ENCODE data around the gene SSR4.
"Not testable (repeated sequence)": the region's sequence is repeated elsewhere in the genome, so short reads cannot be mapped to it uniquely, and the experiment has no call there.

SSR4 gene

DNA sequence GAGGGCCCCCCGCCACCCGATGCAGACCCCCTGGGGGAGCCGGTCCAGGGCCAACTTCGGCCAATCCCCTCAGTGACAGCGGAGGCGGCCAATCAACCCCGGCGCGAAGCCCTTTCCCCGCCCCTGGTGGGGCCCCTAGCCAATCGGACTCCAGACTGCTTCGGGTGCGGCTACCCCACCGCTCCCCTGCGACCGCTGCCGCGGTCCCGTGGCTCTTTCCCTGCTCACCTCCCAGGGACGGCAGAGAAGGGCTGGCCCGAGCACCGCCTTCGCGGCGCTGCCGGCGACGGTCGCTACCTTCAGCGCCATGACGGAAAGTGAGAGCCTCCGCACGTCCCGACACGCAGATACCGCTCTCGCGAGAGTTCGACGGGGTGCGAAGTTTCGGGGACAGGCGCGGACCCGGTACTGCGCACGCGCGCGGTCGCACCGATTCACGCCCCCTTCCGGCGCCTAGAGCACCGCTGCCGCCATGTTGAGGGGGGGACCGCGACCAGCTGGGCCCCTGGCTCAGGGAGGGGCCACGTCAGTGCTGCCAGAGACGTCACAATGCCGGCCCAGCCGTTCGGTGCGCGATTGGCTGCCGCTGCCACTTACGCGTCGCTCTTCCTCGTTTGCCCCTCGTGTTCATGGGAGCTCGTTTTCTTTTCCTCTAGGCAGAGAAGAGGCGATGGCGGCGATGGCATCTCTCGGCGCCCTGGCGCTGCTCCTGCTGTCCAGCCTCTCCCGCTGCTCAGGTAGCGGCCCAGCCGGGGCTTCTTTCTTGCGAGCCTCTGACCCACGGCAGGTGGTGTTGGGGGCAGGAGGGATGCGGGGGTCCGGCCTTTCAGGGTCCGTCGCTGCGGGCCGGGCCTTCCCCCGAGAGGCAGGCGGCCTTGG, at the start of gene SSR4, which contains the start of gene IDH3G:
TSS of gene SSR4 (plus strand) at position 651 of the 879 bp plus-strand sequence. CDS start at position 671, 20 bp downstream.
TSS of gene IDH3G (minus strand) at position 358 of the 879 bp plus-strand sequence. CDS start at position 309, 49 bp downstream.
- no peaks in the 10 kb centered on the region for H3K9me3 ChIP-seq (ENCODE audit: control insufficient read depth, insufficient read depth, low read length)
- H3K36me3 ChIP-seq (ENCODE audit: insufficient read depth, low read length): peaks cover 5% of the 10 kb centered on the region
- no peaks in the 10 kb centered on the region for H3K4me1 ChIP-seq (ENCODE audit: insufficient read depth, low read length)
- peak within 1 kb of the TSS; percentile 89 for H3K9ac ChIP-seq (ENCODE audit: low read depth, low read length)

- not testable (repeated sequence) for H3K9me3 ChIP-seq (ENCODE audit: control insufficient read depth, insufficient read depth, low read length); H3K4me1 ChIP-seq (ENCODE audit: insufficient read depth, low read length); H3K36me3 ChIP-seq (ENCODE audit: insufficient read depth, low read length); H3K9ac ChIP-seq (ENCODE audit: low read depth, low read length)
These were observed 49.4 kb upstream of the SSR4 start for GRCh38 chrX:153745067-153745433.

- no peaks in the 10 kb centered on the region for H3K9me3 ChIP-seq (ENCODE audit: control insufficient read depth, insufficient read depth, low read length)
- H3K4me1 ChIP-seq (ENCODE audit: insufficient read depth, low read length): peaks cover 4% of the 10 kb centered on the region; the same call in 1 of the 2 replicates
- H3K36me3 ChIP-seq (ENCODE audit: insufficient read depth, low read length): no peaks in the 10 kb centered on the region
- no peak overlapping the region for H3K9ac ChIP-seq (ENCODE audit: low read depth, low read length)
These were observed 48.1 kb upstream of the SSR4 start for GRCh38 chrX:153746359-153746758.

DNA sequence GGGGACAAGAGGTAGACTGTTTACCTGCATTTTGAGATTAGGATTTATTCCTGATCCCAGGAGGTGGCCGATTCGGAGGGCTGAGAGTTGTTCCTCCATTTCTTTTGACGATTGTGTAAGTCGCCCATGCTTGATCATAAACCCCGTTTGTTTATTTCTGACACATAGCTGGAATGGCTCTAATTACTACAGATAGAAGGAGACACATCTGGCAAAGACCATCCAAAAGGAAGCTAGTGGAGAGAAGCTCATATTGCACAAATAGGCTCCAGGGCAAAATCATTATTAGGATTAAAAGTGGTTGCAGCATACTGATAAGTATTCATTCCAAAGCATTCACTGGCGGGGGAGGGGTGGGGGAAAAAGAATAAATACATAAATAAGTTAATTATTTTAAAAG, 47.5 kb upstream of the SSR4 start:
- H3K9me3 ChIP-seq (ENCODE audit: control insufficient read depth, insufficient read depth, low read length); H3K9ac ChIP-seq (ENCODE audit: low read depth, low read length); H3K36me3 ChIP-seq (ENCODE audit: insufficient read depth, low read length); H3K4me1 ChIP-seq (ENCODE audit: insufficient read depth, low read length): not testable (repeated sequence)

DNA sequence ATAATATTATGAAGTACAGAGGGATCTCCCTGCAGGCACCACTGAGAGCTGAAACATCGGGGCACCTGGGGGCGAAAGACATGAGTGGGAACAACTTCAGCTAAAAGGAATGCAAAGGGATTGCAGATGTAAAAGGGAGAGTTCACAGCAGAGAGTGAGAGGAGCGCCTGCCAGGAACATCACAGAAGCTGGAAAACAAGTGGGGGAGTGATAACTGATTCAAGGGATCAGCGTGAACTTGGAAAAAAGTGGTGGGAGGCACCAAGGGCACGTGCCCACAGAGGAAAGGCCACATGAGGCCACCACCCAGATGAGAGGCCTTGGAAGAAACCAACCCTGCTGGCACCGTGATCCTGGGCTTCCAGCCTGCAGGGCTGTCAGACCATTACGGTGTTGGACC, 45.5 kb upstream of the SSR4 start:
- H3K4me1 ChIP-seq (ENCODE audit: insufficient read depth, low read length); H3K9ac ChIP-seq (ENCODE audit: low read depth, low read length); H3K36me3 ChIP-seq (ENCODE audit: insufficient read depth, low read length); H3K9me3 ChIP-seq (ENCODE audit: control insufficient read depth, insufficient read depth, low read length): not testable (repeated sequence)

DNA sequence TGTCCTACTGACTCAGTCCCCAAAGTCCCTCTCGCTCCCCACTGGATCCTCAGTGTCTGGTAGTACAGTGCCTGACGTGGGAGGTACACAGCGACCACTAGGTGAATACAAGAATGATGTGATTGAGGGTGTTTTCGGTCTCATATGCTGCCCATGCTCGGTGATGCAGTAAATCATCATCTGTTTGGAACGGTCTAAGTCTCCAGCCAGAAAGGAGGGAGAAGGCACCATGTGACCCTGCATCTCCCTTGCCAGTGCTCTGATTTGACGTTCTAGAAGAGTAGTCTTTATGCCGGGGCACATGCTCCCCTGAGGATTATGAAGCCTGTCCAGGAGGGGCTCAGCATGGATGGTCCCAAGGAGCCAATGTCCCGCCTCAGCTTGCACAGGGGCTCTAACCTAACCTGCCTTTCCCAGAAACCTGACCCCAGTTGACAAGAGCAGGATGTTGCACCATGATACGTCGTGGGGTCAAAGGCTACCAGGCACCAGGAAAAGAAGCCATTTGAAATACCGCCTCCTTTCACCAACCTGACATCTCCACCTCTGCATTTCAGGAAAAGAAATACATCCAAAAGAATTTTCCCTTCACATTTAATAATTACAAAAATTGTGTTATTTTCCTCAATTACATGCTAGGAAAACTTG, 44.2 kb upstream of the SSR4 start:
- H3K36me3 ChIP-seq (ENCODE audit: insufficient read depth, low read length): no peaks in the 10 kb centered on the region
- H3K9me3 ChIP-seq (ENCODE audit: control insufficient read depth, insufficient read depth, low read length): no peaks in the 10 kb centered on the region
- no peaks in the 10 kb centered on the region for H3K4me1 ChIP-seq (ENCODE audit: insufficient read depth, low read length)
- no peak overlapping the region for H3K9ac ChIP-seq (ENCODE audit: low read depth, low read length)

DNA sequence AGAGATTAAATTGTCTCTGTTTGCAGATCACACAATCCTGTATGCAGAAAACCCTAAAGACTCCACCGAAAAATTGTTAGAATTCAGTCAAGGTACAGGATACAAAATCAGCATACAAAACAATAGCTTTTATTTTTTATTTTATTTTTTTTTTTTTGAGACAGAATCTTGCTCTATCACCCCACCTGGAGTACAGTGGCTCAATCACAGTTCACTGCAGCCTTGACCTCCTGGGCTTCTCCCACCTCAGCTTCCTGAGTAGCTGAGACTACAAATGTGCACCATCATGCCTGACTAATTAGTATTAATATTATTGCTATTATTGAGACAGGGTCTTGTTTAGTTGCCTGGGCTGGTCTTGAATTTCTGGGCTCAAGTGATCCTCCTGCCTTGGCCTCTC, 39.3 kb upstream of the SSR4 start:
- H3K9ac ChIP-seq (ENCODE audit: low read depth, low read length): no peak overlapping the region
- no peaks in the 10 kb centered on the region; the same call in 1 of the 2 replicates for H3K9me3 ChIP-seq (ENCODE audit: control insufficient read depth, insufficient read depth, low read length)
- no peaks in the 10 kb centered on the region for H3K4me1 ChIP-seq (ENCODE audit: insufficient read depth, low read length)
- H3K36me3 ChIP-seq (ENCODE audit: insufficient read depth, low read length): no peaks in the 10 kb centered on the region

DNA sequence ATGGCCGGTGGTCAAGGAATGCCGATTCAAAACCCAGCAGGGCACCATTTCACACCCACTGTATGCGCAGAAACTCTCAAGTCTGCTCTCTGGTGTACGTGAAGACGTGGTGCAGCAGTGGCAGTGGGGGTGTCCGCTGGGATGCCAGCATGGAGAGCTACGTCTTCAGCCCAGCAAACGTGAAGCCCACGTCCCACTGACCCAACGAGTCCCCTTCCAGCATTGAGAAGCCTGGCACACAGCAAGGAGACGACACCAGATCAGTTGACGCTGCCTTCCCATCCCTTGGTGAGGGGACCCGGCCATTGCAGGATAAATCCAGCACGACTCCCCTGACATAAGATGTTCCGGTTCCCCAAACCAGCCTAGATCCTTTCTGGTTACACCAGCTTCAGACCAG, 32.6 kb upstream of the SSR4 start:
- no peak overlapping the region for H3K9ac ChIP-seq (ENCODE audit: low read depth, low read length)
- peaks cover 5% of the 10 kb centered on the region; the same call in 1 of the 2 replicates for H3K4me1 ChIP-seq (ENCODE audit: insufficient read depth, low read length)
- H3K36me3 ChIP-seq (ENCODE audit: insufficient read depth, low read length): no peaks in the 10 kb centered on the region
- H3K9me3 ChIP-seq (ENCODE audit: control insufficient read depth, insufficient read depth, low read length): no peaks in the 10 kb centered on the region

DNA sequence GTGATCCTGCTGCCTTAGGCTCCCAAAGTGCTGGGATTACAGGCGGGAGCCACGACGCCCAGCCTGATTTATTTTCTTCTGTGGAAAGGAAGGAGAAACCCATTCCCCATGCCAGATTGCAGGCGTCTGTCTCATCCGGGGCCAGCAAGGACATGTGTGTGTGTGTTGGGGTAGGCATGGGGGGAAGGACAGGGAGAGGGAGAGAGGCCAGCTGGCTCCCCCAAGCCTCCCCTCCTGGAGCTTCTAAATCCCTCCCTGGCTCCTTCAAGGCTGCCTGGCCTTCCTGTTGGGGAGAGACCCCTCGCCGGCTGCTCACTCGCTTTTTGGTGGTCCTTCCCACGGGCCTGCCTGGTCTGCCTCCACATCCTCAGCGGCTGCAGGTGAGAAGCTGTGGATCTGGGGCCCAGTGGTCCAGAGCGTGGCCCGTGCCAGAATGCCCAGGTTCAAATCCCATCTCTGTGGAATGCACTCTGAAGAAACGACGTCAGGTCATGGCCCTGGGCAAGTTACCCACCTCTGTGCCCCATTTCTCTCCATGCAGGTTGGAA, 31.8 kb upstream of the SSR4 start:
- Histone ChIP-seq H3K9ac (ENCODE audit: low read depth, low read length) (no peak overlapping the region), H3K9me3 (ENCODE audit: control insufficient read depth, insufficient read depth, low read length) (no peaks in the 10 kb centered on the region), H3K4me1 (ENCODE audit: insufficient read depth, low read length) (peaks cover 5% of the 10 kb centered on the region; the same call in 1 of the 2 replicates), H3K36me3 (ENCODE audit: insufficient read depth, low read length) (no peaks in the 10 kb centered on the region)

DNA sequence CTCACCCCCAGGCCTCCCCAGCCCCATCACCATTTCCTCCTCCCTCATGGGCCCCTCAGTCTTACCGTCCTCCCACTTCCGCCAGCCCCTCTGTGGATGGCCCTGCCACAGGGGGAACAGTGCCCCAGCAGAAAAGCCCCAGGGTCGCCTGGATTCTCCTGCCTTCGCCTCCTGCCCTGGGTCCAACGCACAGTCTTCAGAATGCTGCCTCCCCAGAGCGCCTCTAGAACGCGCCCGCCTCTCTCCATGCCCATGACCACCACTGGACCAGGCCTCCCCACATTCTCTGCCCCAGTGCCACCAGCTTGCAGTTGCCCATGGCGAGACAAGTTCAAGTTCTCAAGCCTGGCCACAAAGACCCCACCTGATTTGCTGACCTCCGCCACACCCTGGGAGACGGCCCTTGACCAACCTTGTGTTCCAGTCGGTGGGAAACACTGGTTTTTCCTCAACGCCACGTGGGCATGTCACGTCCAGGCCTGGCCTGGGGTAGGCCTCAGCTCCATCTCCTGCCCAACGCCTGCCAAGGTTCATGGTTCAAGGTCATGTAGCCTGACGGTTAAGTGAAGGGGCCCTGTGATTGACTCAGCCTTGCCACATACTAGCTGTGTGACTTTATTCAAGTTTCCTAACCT, 31.1 kb upstream of the SSR4 start:
- H3K9me3 ChIP-seq (ENCODE audit: control insufficient read depth, insufficient read depth, low read length): no peaks in the 10 kb centered on the region
- no peaks in the 10 kb centered on the region for H3K36me3 ChIP-seq (ENCODE audit: insufficient read depth, low read length)
- H3K4me1 ChIP-seq (ENCODE audit: insufficient read depth, low read length): peaks cover 5% of the 10 kb centered on the region; the same call in 1 of the 2 replicates
- no peak overlapping the region for H3K9ac ChIP-seq (ENCODE audit: low read depth, low read length)

- Histone ChIP-seq H3K36me3 (ENCODE audit: insufficient read depth, low read length) (no peaks in the 10 kb centered on the region), H3K9me3 (ENCODE audit: control insufficient read depth, insufficient read depth, low read length) (no peaks in the 10 kb centered on the region), H3K9ac (ENCODE audit: low read depth, low read length) (no peak within 1 kb of the TSS), H3K4me1 (ENCODE audit: insufficient read depth, low read length) (peaks cover 5% of the 10 kb centered on the region; the same call in 1 of the 2 replicates)
These were observed 30.3 kb upstream of the SSR4 start, which contains the start of gene PLXNB3 for GRCh38 chrX:153763989-153764755. Gene PLXNB3 (plus strand): TSS chrX:153764249. CDS start chrX:153765536, 1,287 bp downstream.

DNA sequence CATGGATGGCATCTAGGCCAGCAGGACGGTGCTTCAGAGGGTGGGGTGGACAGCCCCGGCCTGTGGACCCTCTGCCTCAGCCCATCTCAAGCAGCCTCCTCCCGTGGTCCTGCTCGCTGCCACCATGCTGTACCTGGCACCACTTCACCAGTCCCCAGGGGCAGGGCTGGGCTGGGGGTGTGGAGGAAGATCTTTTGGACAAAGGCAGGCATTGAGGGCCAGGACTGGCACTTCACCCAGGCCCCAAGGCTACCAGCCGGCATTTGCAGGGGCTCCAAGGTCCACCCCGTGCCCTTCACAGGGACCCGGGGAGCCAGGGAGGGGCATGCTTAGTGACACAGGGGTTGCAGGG, 29.7 kb upstream of the SSR4 start:
- Histone ChIP-seq H3K4me1 (ENCODE audit: insufficient read depth, low read length) (peaks cover 5% of the 10 kb centered on the region; the same call in 1 of the 2 replicates), H3K9me3 (ENCODE audit: control insufficient read depth, insufficient read depth, low read length) (no peaks in the 10 kb centered on the region), H3K9ac (ENCODE audit: low read depth, low read length) (no peak overlapping the region), H3K36me3 (ENCODE audit: insufficient read depth, low read length) (no peaks in the 10 kb centered on the region)

DNA sequence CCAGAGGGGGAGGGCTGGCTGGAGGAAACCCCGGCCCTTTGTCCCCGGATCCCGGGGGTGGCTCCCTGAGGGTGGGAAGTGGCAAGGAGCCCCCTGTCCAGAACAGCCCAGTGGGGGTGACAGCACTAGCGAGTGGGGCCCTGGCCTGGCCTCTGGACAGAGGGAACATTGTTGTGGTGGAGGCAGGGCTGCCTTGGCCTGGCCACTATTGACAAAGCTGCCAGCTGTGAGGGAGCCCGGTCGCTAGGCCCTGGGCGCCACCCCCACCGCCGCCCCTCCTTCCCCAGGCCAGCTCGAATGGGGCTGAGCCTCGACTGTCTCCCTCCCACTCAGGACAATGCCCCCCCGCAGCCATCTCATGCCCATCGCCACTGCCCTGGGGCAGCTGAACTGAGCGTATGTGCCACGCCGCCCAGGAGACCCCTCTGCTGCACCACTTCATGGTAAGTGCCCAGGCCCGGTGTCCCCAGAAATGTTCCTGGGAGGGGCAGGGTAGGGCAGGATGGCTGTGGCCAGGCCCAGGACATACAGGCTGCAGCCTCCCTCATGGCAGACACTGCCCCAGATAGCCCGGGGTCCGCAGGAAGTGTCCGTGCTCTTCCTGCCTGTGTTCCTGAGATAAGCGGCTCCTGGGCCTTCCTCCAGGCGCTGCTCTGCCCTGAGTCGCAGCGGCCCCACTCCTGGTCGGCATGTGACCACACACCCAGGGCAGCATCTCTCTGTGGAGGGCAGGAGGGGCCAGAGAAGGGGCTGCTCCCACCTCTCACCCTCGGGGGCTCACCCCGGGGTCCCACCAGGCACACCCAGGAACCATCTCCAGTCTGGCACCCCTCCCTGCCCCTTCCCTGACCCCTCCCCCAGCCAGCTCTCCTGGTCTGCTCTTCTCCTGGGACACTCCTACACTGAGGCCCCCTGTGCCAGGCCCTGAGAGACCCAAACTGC, 29.1 kb upstream of the SSR4 start:
- Histone ChIP-seq H3K9me3 (ENCODE audit: control insufficient read depth, insufficient read depth, low read length) (no peaks in the 10 kb centered on the region), H3K4me1 (ENCODE audit: insufficient read depth, low read length) (peaks cover 5% of the 10 kb centered on the region; the same call in 1 of the 2 replicates), H3K9ac (ENCODE audit: low read depth, low read length) (peak overlapping the region; percentile 46; the same call in 1 of the 2 replicates), H3K36me3 (ENCODE audit: insufficient read depth, low read length) (no peaks in the 10 kb centered on the region)

All from ES-I3 (cell line).